Measurements from ENCODE around the gene PDE4D.
"Not testable (repeated sequence)": the region's sequence is repeated elsewhere in the genome, so short reads cannot be mapped to it uniquely, and the experiment has no call there.

The PDE4D gene

GRCh38 chr5:59698207-59699178 lies 195.0 kb downstream of the PDE4D start:
- no peak for DNase-seq (ENCODE audit: low read depth)

GRCh38 chr5:59694411-59694810 lies 199.1 kb downstream of the PDE4D start:
- no peak for DNase-seq (ENCODE audit: low read depth)

GRCh38 chr5:59693492-59694309 lies 199.8 kb downstream of the PDE4D start:
- no peak for DNase-seq (ENCODE audit: low read depth)

GRCh38 chr5:59685793-59686192 lies 207.7 kb downstream of the PDE4D start:
- DNase-seq (ENCODE audit: low read depth) = no peak

- no peak for DNase-seq (ENCODE audit: low read depth)
Observed at GRCh38 chr5:59685191-59685530, 208.4 kb downstream of the PDE4D start.

GRCh38 chr5:59684388-59685190 lies 208.9 kb downstream of the PDE4D start:
- DNase-seq (ENCODE audit: low read depth) = no peak

GRCh38 chr5:59683311-59683710 lies 210.2 kb downstream of the PDE4D start:
- DNase-seq (ENCODE audit: low read depth) = no peak

GRCh38 chr5:59682542-59682941 lies 211.0 kb downstream of the PDE4D start:
- no peak for DNase-seq (ENCODE audit: low read depth)

GRCh38 chr5:59678943-59679342 lies 214.6 kb downstream of the PDE4D start:
- DNase-seq (ENCODE audit: low read depth) = no peak

GRCh38 chr5:59674763-59675162 lies 218.8 kb downstream of the PDE4D start:
- no peak for DNase-seq (ENCODE audit: low read depth)

GRCh38 chr5:59673438-59674058 lies 220.0 kb downstream of the PDE4D start:
- no peak for DNase-seq (ENCODE audit: low read depth)

- DNase-seq (ENCODE audit: low read depth) = no peak
Observed at GRCh38 chr5:59666440-59667068, 227.0 kb downstream of the PDE4D start.

GRCh38 chr5:59665832-59666203 lies 227.7 kb downstream of the PDE4D start:
- DNase-seq (ENCODE audit: low read depth) = not testable (repeated sequence)

- DNase-seq (ENCODE audit: low read depth) = no peak
Observed at GRCh38 chr5:59665086-59665831, 228.3 kb downstream of the PDE4D start.

- no peak for DNase-seq (ENCODE audit: low read depth)
Observed at GRCh38 chr5:59661954-59662615, 231.4 kb downstream of the PDE4D start.

GRCh38 chr5:59661311-59661710 lies 232.2 kb downstream of the PDE4D start:
- no peak for DNase-seq (ENCODE audit: low read depth)

GRCh38 chr5:59660737-59661136 lies 232.8 kb downstream of the PDE4D start:
- DNase-seq (ENCODE audit: low read depth) = no peak

GRCh38 chr5:59656351-59657254 lies 236.9 kb downstream of the PDE4D start:
- no peak for DNase-seq (ENCODE audit: low read depth)

All from stimulated activated CD8-positive, alpha-beta memory T cell treated with anti-CD3 and anti-CD28 coated beads, Interleukin-12 subunit alpha, Interleukin-12 subunit beta, amount 100 ng/mL, for 4 hours (primary cell).